ENCODE results near the gene ANAPC7. TPM values are rescaled to one million over a fixed set of nuclear protein-coding genes. Genes with fewer than 3 reads are reported as not detected.

Gene ANAPC7
- total RNA-seq, 1 experiment from 2014 or later, result 91.1 TPM

- H3K4me3 Mint-ChIP-seq, result no peak overlapping the region; a peak in 1 of 5 replicates
Measured at GRCh38 chr12:110365489-110366320, 37.8 kb downstream of the ANAPC7 start.

More at GRCh38 chr12:110365489-110366320, 37.8 kb downstream of the ANAPC7 start:
- Histone ChIP-seq H2AK5ac (ENCODE audit: insufficient read length, low read length) (no peak overlapping the region), H3K9me3 (ENCODE audit: control insufficient read depth, low read depth, low read length) (no peaks in the 10 kb centered on the region), H3K56ac (ENCODE audit: insufficient read length, low read depth, low read length) (no peak overlapping the region), H2BK20ac (ENCODE audit: low read depth, low read length, poor library complexity, severe bottlenecking) (no peak overlapping the region), H3K23ac (ENCODE audit: insufficient read length, low read depth, low read length) (no peak overlapping the region), H2BK12ac (ENCODE audit: insufficient read length, low read depth, low read length) (no peak overlapping the region), H3K27ac (ENCODE audit: insufficient read length, low read depth, low read length) (no peak overlapping the region), H2BK5ac (ENCODE audit: insufficient read length, low read length) (no peak overlapping the region), H3T11ph (ENCODE audit: low read length) (no peak overlapping the region), H4K5ac (ENCODE audit: insufficient read length, low read depth, low read length) (no peak overlapping the region), H3K4me1 (ENCODE audit: insufficient read depth, low read length) (no peaks in the 10 kb centered on the region), H3K9ac (ENCODE audit: extremely low read depth, insufficient read length, low read length) (no peak overlapping the region), H4K91ac (ENCODE audit: insufficient read length, low read depth, low read length) (no peak overlapping the region), H4K20me1 (ENCODE audit: control insufficient read depth, insufficient read depth, insufficient read length) (no peaks in the 10 kb centered on the region), H3K23me2 (ENCODE audit: insufficient read length, low read depth, low read length, poor library complexity, severe bottlenecking) (no peaks in the 10 kb centered on the region), H3K27me3 (ENCODE audit: insufficient read depth, low read length) (no peaks in the 10 kb centered on the region), H3K4ac (ENCODE audit: low read depth, low read length) (no peak overlapping the region), H2BK15ac (ENCODE audit: low read depth, low read length) (no peak overlapping the region), H3K14ac (ENCODE audit: insufficient read depth, low read length) (no peak overlapping the region), H2AFZ (ENCODE audit: low read length) (no peak overlapping the region), H3K79me1 (ENCODE audit: insufficient read depth, low read depth, low read length, poor library complexity, severe bottlenecking) (no peaks in the 10 kb centered on the region), H3K79me2 (ENCODE audit: insufficient read depth, low read length) (no peaks in the 10 kb centered on the region), H3K4me2 (ENCODE audit: insufficient read depth, insufficient read length, low read length) (no peak overlapping the region), H3K18ac (ENCODE audit: insufficient read length, low read depth, low read length) (no peak overlapping the region), H2BK120ac (ENCODE audit: low read depth, low read length, poor library complexity, severe bottlenecking) (no peak overlapping the region), H4K8ac (replicated peaks; ENCODE audit: insufficient read length, low read depth, low read length) (no peak overlapping the region)
- peaks cover 0 to 11% (median 0%) of the 10 kb centered on the region in 3 experiments; a peak in 3 of 7 replicates for H3K36me3 Mint-ChIP-seq (ENCODE audit: insufficient read depth in 1 of 3, low read depth in 3 of 3)
- H3K27me3 Mint-ChIP-seq (ENCODE audit: low read depth), result no peaks in the 10 kb centered on the region
- no peak for DNase-seq
- H3K9me3 Mint-ChIP-seq, result no peaks in the 10 kb centered on the region; a peak in 1 of 5 replicates
- H3K27ac Mint-ChIP-seq, result peak overlapping the region in 1 of 3 experiments; percentile 73; a peak in 1 of 7 replicates
- WGBS (ENCODE audit: extremely low coverage, insufficient read length, low lambda C conversion rate), result no CpG with 5 or more reads among the region's 7 CpGs
- TF ChIP-seq, protein P1, sequence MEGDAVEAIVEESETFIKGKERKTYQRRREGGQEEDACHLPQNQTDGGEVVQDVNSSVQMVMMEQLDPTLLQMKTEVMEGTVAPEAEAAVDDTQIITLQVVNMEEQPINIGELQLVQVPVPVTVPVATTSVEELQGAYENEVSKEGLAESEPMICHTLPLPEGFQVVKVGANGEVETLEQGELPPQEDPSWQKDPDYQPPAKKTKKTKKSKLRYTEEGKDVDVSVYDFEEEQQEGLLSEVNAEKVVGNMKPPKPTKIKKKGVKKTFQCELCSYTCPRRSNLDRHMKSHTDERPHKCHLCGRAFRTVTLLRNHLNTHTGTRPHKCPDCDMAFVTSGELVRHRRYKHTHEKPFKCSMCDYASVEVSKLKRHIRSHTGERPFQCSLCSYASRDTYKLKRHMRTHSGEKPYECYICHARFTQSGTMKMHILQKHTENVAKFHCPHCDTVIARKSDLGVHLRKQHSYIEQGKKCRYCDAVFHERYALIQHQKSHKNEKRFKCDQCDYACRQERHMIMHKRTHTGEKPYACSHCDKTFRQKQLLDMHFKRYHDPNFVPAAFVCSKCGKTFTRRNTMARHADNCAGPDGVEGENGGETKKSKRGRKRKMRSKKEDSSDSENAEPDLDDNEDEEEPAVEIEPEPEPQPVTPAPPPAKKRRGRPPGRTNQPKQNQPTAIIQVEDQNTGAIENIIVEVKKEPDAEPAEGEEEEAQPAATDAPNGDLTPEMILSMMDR (conservative IDR thresholded peaks at IDR 0.05), result no peak
- no peaks in the 10 kb centered on the region for H3K4me1 Mint-ChIP-seq
